A549 (cell line): ENCODE data around the gene NCS1. TPM values are rescaled to one million over a fixed set of nuclear protein-coding genes. Genes with fewer than 3 reads are reported as not detected.
A peak's percentile ranks its signal among the peaks of the same experiment; 100 is the strongest.

ENCODE experiments used
- ATAC-seq, 2 experiments: fragments of 200-7000 bp in 1 of 2; fragments of >200 bp in 1 of 2; cut with Nextera tagmentation in 1 of 2; cut with Tn5 transposase in 1 of 2; 3 replicates each; pipeline versions ENCODE4 v1.8.0 to v1.9.1; 2018 to 2020; ENCODE audit warnings: mild to moderate bottlenecking in 1 of 2, moderate library complexity in 1 of 2
- CTCF ChIA-PET: fragments of 300-600 bp; sonication (Branson Sonifier 250); formaldehyde crosslinking; extraction: SDS; loops from one replicate; lab custom pipeline; 2021; ENCODE audit warnings: antibody characterized with exemption, inconsistent platforms; lab: Yijun Ruan, JAX
- POLR2A ChIA-PET: fragments of 350-600 bp; formaldehyde crosslinking; extraction: SDS; loops from one replicate; lab custom pipeline; 2021; ENCODE audit warnings: antibody characterized with exemption, inconsistent platforms; lab: Yijun Ruan, JAX
- DNase-seq, 2 experiments: peaks; one replicate each; pipeline versions ENCODE4 v3.0.0 to v3.0.0-alpha.2; 2011 to 2016; ENCODE audit warnings: low read depth in 1 of 2, low spot score in 1 of 2
- FAIRE-seq: peaks from 2 replicates; lab custom pipeline; 2011; peaks lifted over from hg19 to GRCh38; lab: Jason Lieb, UNC
- H3K27ac ChIP-seq, 2 experiments: fragments of >200 bp; sonication (Bioruptor Twin); formaldehyde crosslinking; 3 replicates each; pipeline ENCODE4 v1.5.1; 2016 to 2017
- H3K4me1 ChIP-seq: fragments of >200 bp; sonication (Bioruptor Twin); formaldehyde crosslinking; 3 replicates; pipeline ENCODE4 v1.6.1; 2016
- H3K4me2 ChIP-seq: fragments of >200 bp; sonication (Bioruptor Twin); formaldehyde crosslinking; 3 replicates; pipeline ENCODE4 v1.6.1; 2016
- H3K4me3 ChIP-seq: fragments of >200 bp; sonication (Bioruptor Twin); formaldehyde crosslinking; 3 replicates; pipeline ENCODE4 v1.5.1; 2016
- H3K9me3 ChIP-seq: fragments of >200 bp; sonication (Bioruptor Twin); formaldehyde crosslinking; 3 replicates; pipeline ENCODE4 v1.6.1; 2016
- CBX2 ChIP-seq: fragments of 200-600 bp; sonication (generic); IDR thresholded peaks from 2 replicates; pipeline ENCODE4 v1.6.1; 2016; ENCODE audit warnings: low read depth, mild to moderate bottlenecking, borderline replicate concordance
- CBX8 ChIP-seq: fragments of 200-600 bp; sonication (generic); IDR thresholded peaks from 2 replicates; pipeline ENCODE4 v1.6.1; 2016
- E2F6 ChIP-seq: IDR thresholded peaks from 2 replicates; pipeline ENCODE4 v1.6.1; 2012; ENCODE audit warnings: low read depth, borderline replicate concordance
- EHMT2 ChIP-seq: fragments of 200-600 bp; sonication (generic); IDR thresholded peaks from 2 replicates; pipeline ENCODE4 v1.6.1; 2016; ENCODE audit warnings: antibody characterized with exemption, low read depth, mild to moderate bottlenecking, moderate library complexity
- FOSL2 ChIP-seq, 2 experiments: fragments of 450-650 bp in 1 of 2; fragments of >200 bp in 1 of 2; sonication (Bioruptor Twin) in 1 of 2; formaldehyde crosslinking; IDR thresholded peaks; 2 replicates each; pipeline versions ENCODE4 v1.5.0 to v1.6.1; 2016 to 2020; ENCODE audit warnings: mild to moderate bottlenecking in 1 of 2, moderate library complexity in 1 of 2
- HES2 ChIP-seq: fragments of >200 bp; sonication (Bioruptor Twin); formaldehyde crosslinking; IDR thresholded peaks from 2 replicates; pipeline ENCODE4 v1.6.1; 2016
- HEYL ChIP-seq: fragments of 250-450 bp; sonication (Bioruptor Pico); IDR thresholded peaks from 2 replicates; pipeline ENCODE4 v1.8.0; 2021; ENCODE audit warnings: mild to moderate bottlenecking, moderate library complexity
- JUN ChIP-seq, 2 experiments: fragments of >200 bp; sonication (Bioruptor Twin); formaldehyde crosslinking; IDR thresholded peaks; 2 replicates in 1 of 2; 3 replicates in 1 of 2; pipeline ENCODE4 v1.6.1; 2016 to 2017
- KDM5A ChIP-seq: fragments of 200-600 bp; sonication (generic); IDR thresholded peaks from 2 replicates; pipeline ENCODE4 v1.6.1; 2016; ENCODE audit warnings: antibody characterized with exemption, mild to moderate bottlenecking
- MAFK ChIP-seq: fragments of 450-650 bp; IDR thresholded peaks from 2 replicates; pipeline ENCODE4 v1.6.1; 2014; ENCODE audit not compliant: partially characterized antibody
- MAX ChIP-seq: IDR thresholded peaks from 2 replicates; pipeline ENCODE4 v1.6.1; 2012
- MAZ ChIP-seq: fragments of 150-350 bp; IDR thresholded peaks from 2 replicates; pipeline ENCODE4 v1.6.1; 2014; ENCODE audit warnings: antibody characterized with exemption, low read depth, low read length, borderline replicate concordance
- MYC ChIP-seq: IDR thresholded peaks from 2 replicates; pipeline ENCODE4 v1.6.1; 2012; ENCODE audit warnings: mild to moderate bottlenecking, inconsistent platforms, low read length, improper control_type of control experiment, borderline replicate concordance
- NFE2L2 ChIP-seq: fragments of 150-350 bp; conservative IDR thresholded peaks from 2 replicates; pipeline ENCODE4 v1.6.1; 2014; ENCODE audit warnings: low read length
- NPAS2 ChIP-seq: fragments of 250-450 bp; sonication (Bioruptor Pico); IDR thresholded peaks from 2 replicates; pipeline ENCODE4 v1.8.0; 2022; ENCODE audit warnings: mild to moderate bottlenecking, moderate library complexity, borderline replicate concordance
- PHF8 ChIP-seq: fragments of 200-600 bp; sonication (generic); IDR thresholded peaks from 2 replicates; pipeline ENCODE4 v1.6.1; 2016; ENCODE audit warnings: low read depth, mild to moderate bottlenecking, antibody characterized with exemption, moderate library complexity, borderline replicate concordance
- RAD21 ChIP-seq, 2 experiments: fragments of >200 bp in 1 of 2; sonication (Bioruptor Twin) in 1 of 2; formaldehyde crosslinking in 1 of 2; IDR thresholded peaks in 1 of 2; conservative IDR thresholded peaks in 1 of 2; 2 replicates in 1 of 2; 3 replicates in 1 of 2; pipeline ENCODE4 v1.6.1; 2012 to 2018; ENCODE audit warnings: inconsistent platforms in 1 of 2
- RCOR1 ChIP-seq: fragments of 150-350 bp; IDR thresholded peaks from 2 replicates; pipeline ENCODE4 v1.6.1; 2014; ENCODE audit warnings: antibody characterized with exemption, low read length, low read depth
- SREBF2 ChIP-seq: fragments of 450-650 bp; IDR thresholded peaks from 2 replicates; pipeline ENCODE4 v1.6.1; 2014; ENCODE audit warnings: mild to moderate bottlenecking, moderate library complexity
- TFCP2L1 ChIP-seq: fragments of 250-450 bp; sonication (Bioruptor Pico); IDR thresholded peaks from 2 replicates; pipeline ENCODE4 v1.5.0; 2021; ENCODE audit warnings: mild to moderate bottlenecking
- USF2 ChIP-seq: fragments of 450-650 bp; IDR thresholded peaks from 2 replicates; pipeline ENCODE4 v1.6.1; 2014; ENCODE audit warnings: antibody characterized with exemption
- WGBS: methylation state at CpG from one replicate; pipeline ENCODE4 v1.1.6; 2017; ENCODE audit errors: missing lambda C conversion rate; 5-methylcytosine and 5-hydroxymethylcytosine counted together
- polyA plus RNA-seq, 4 experiments: library from polyadenylated mRNA; depleted of rRNA in 3 of 4; stranded (reverse); fragments of >200 nt; fragmentation: RNase III in 1 of 4; extraction: RNeasy Plus Mini Kit Qiagen cat#74134 plus additional on column Dnase treatment in 1 of 4; gene quantifications; 2 replicates in 3 of 4; 3 replicates in 1 of 4; pipeline ENCODE4 v1.2.3, GENCODE V29; 2011 to 2017
- TF ChIP-seq, protein P1 (sequence below): fragments of 200-600 bp; sonication (generic); IDR thresholded peaks from 2 replicates; pipeline ENCODE4 v1.6.1; 2016; ENCODE audit warnings: antibody characterized with exemption, mild to moderate bottlenecking, moderate library complexity
- TF ChIP-seq, protein P2 (sequence below): fragments of >200 bp; sonication (Bioruptor Twin); formaldehyde crosslinking; IDR thresholded peaks from 3 replicates; pipeline ENCODE4 v1.6.1; 2016

NCS1 gene
- polyA plus RNA-seq, 2 of the 4 experiments (the other 2 are of a cell fraction) = 17.9 to 21.9 TPM

DNA sequence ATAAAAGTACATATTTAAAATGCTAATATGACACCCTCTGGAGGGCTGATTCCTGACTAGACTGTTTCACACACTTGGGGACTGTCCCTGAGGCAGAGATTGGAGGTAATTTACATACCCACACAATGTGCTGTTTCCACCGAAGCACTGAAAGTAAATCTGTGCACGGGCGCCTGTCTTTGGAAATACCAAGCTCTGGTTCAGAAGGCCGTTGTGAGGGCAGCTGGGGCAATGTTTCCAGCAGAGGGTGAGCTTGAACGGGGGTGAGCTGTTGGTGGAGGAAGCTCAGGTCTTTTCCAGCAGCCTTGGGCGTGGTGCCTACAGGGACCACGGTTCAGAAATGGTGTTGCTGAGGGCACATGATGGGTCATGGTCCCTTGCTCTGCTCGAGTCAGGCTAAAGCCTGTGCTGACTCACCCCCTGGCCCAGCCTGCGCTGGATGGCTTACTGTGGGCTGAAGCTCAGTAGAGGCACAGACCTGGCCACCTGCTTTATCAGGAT is 67.6 kb downstream of the NCS1 start:
- no peak overlapping the region for H3K27ac ChIP-seq
- H3K9me3 ChIP-seq = no peaks in the 10 kb centered on the region
- H3K4me2 ChIP-seq = no peak overlapping the region
- no peak for FAIRE-seq
- no peak for DNase-seq
- WGBS = 68% methylated on average over 7 of the region's 9 CpGs
- H3K4me3 ChIP-seq = no peak overlapping the region
- CTCF ChIA-PET = interaction anchor here (0.7 to 11.4 kb wide), 5 partner anchors 15 to 132 kb away, joined by 3 to 191 read pairs (median 4); no protein-coding TSS in a partner anchor
- ATAC-seq = peak; percentile 6 to 17; a peak in 1 of 6 replicates
- peaks cover 17% of the 10 kb centered on the region for H3K4me1 ChIP-seq
- TF ChIP-seq CBX2 (no peak), USF2 (no peak)
- POLR2A ChIA-PET = no interaction called here

DNA sequence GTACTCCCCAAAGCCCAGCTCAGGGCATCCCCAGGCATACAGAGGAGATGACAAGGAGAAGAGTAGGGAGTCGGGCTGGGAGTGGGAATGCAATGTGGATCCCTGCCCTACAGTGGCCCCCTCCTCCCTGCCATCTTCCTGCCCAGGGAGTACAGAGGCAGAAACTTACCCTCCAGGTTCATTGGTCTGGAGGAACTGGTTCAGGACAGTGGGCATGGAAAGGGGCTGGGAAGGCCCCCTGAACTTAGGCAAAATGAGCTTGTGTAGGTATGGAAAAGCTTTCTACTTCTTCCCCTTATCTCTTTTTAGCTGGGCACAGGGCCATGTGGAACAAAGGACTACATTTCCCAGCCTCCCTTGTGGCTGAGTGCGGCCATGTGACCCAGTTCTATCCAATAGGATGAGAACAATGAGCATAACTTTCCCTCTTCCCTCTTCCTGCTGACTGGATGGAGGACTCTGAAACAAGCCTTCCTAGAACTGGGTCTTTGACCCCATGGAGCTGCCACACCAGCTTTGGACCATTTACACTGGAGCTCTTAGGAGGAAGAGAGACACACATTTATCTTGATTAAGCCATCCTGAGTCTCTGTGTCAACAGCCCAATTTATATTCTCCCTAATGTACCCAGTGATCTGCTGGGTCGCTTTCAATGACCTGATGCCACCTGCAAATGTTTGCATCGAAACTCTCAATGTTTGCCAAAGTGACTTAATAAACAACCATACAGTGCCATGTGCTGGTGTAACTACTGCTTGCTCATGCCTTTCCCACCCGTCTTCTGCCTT is 68.4 kb downstream of the NCS1 start:
- Histone ChIP-seq H3K4me2 (peak overlapping the region; percentile 20; the same call in 2 of the 3 replicates), H3K9me3 (no peaks in the 10 kb centered on the region), H3K4me3 (no peak overlapping the region), H3K4me1 (peaks cover 17% of the 10 kb centered on the region), H3K27ac (peak overlapping the region; percentile 15 to 59; a peak in 4 of 6 replicates)
- TF ChIP-seq CBX8 = no peak
- peak; percentile 92 for TF ChIP-seq USF2
- TF ChIP-seq MAFK = peak; percentile 10
- TF ChIP-seq KDM5A = no peak
- TF ChIP-seq, protein P1, sequence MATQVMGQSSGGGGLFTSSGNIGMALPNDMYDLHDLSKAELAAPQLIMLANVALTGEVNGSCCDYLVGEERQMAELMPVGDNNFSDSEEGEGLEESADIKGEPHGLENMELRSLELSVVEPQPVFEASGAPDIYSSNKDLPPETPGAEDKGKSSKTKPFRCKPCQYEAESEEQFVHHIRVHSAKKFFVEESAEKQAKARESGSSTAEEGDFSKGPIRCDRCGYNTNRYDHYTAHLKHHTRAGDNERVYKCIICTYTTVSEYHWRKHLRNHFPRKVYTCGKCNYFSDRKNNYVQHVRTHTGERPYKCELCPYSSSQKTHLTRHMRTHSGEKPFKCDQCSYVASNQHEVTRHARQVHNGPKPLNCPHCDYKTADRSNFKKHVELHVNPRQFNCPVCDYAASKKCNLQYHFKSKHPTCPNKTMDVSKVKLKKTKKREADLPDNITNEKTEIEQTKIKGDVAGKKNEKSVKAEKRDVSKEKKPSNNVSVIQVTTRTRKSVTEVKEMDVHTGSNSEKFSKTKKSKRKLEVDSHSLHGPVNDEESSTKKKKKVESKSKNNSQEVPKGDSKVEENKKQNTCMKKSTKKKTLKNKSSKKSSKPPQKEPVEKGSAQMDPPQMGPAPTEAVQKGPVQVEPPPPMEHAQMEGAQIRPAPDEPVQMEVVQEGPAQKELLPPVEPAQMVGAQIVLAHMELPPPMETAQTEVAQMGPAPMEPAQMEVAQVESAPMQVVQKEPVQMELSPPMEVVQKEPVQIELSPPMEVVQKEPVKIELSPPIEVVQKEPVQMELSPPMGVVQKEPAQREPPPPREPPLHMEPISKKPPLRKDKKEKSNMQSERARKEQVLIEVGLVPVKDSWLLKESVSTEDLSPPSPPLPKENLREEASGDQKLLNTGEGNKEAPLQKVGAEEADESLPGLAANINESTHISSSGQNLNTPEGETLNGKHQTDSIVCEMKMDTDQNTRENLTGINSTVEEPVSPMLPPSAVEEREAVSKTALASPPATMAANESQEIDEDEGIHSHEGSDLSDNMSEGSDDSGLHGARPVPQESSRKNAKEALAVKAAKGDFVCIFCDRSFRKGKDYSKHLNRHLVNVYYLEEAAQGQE = no peak
- peak; percentile 30; the same call in 1 of the 2 replicates for TF ChIP-seq MAX
- no peak for TF ChIP-seq NFE2L2
- TF ChIP-seq EHMT2 = no peak
- TF ChIP-seq HEYL (CRISPR knock-in tag) = no peak
- FAIRE-seq (no peak), DNase-seq (peak; percentile 68 to 78), ATAC-seq (peak; percentile 68 to 83)
- WGBS = 55% methylated on average over 5 of the region's 5 CpGs
- ChIA-PET POLR2A (no interaction called here), CTCF (interaction anchor here (1.0 to 11.4 kb wide), 8 partner anchors 11 to 385 kb away, joined by 3 to 191 read pairs (median 4); no protein-coding TSS in a partner anchor)

DNA sequence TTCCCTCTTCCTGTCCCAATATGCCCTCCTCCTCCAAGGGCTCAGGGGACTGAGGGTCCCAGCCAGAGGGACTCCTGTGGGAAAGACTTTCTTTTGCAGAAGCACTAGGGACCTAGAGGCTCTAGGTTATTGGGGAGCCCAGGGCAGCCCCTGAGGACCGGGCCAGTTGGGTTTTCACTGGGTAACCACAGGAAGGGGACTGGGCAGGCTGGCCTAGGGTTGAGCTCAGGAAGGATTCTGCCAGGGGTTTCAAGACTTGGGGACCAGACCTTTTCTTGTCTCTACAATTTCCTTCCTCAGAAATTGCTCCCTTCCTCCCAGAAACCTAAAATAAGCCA is 69.0 kb downstream of the NCS1 start:
- no peak for FAIRE-seq
- Histone ChIP-seq H3K9me3 (no peaks in the 10 kb centered on the region), H3K27ac (peak overlapping the region; percentile 15 to 59; a peak in 3 of 6 replicates), H3K4me2 (no peak overlapping the region), H3K4me1 (peaks cover 17% of the 10 kb centered on the region), H3K4me3 (no peak overlapping the region)
- POLR2A ChIA-PET = no interaction called here
- no peak for DNase-seq
- WGBS = 100% methylated on average over 1 of the region's 1 CpG
- ATAC-seq = no peak
- CTCF ChIA-PET = interaction anchor here (0.6 to 11.4 kb wide), 10 partner anchors 11 to 385 kb away, joined by 3 to 191 read pairs (median 6); no protein-coding TSS in a partner anchor
- TF ChIP-seq RCOR1 (no peak), FOSL2 (IDR thresholded peaks at IDR 0.05) (no peak), FOSL2 (CRISPR knock-in tag; IDR thresholded peaks at IDR 0.05) (no peak), MAZ (no peak), HES2 (no peak), KDM5A (no peak), TFCP2L1 (CRISPR knock-in tag) (no peak), E2F6 (no peak), JUN (IDR thresholded peaks at IDR 0.05) (no peak), SREBF2 (no peak), RAD21 (conservative IDR thresholded peaks at IDR 0.05 in 1 of 2, IDR thresholded peaks at IDR 0.05 in 1 of 2) (no peak), NPAS2 (CRISPR knock-in tag) (no peak), MYC (no peak), PHF8 (no peak)
- TF ChIP-seq, protein P2, sequence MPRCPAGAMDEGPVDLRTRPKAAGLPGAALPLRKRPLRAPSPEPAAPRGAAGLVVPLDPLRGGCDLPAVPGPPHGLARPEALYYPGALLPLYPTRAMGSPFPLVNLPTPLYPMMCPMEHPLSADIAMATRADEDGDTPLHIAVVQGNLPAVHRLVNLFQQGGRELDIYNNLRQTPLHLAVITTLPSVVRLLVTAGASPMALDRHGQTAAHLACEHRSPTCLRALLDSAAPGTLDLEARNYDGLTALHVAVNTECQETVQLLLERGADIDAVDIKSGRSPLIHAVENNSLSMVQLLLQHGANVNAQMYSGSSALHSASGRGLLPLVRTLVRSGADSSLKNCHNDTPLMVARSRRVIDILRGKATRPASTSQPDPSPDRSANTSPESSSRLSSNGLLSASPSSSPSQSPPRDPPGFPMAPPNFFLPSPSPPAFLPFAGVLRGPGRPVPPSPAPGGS = no peak
